OCI-LY3 (cell line): ENCODE results near the gene GANAB.
"Not testable (repeated sequence)": the region's sequence is repeated elsewhere in the genome, so short reads cannot be mapped to it uniquely, and the experiment has no call there.

Source experiments
- H2AFZ ChIP-seq: fragments of 200-600, 300-600 bp; shearing (Covaris generic); 2 replicates; pipeline ENCODE4 v1.6.0; 2014; ENCODE audit warnings: antibody characterized with exemption, low read depth, low read length
- H3K27ac ChIP-seq: fragments of 200-600, 300-600 bp; sonication (generic); 2 replicates; pipeline ENCODE4 v1.5.1; 2014; ENCODE audit warnings: mild to moderate bottlenecking, low read length, moderate library complexity, mixed read lengths
- H3K27me3 ChIP-seq: fragments of 200-600, 300-600 bp; sonication (generic); 2 replicates; pipeline ENCODE4 v1.6.1; 2014; ENCODE audit warnings: low read depth, low read length, mixed read lengths
- H3K36me3 ChIP-seq: fragments of 200-600, 300-600 bp; sonication (generic); replicated peaks from 2 replicates; pipeline ENCODE3; 2014; ENCODE audit warnings: low read depth, low read length, mixed read lengths
- H3K4me1 ChIP-seq: fragments of 300-600, 200-600 bp; sonication (generic); 2 replicates; pipeline ENCODE4 v1.6.1; 2014; ENCODE audit warnings: low read length, mixed read lengths
- H3K4me2 ChIP-seq: fragments of 200-600, 300-600 bp; sonication (generic); 2 replicates; pipeline ENCODE4 v1.6.1; 2014; ENCODE audit warnings: low read length, mixed read lengths
- H3K4me3 ChIP-seq: fragments of 300-600, 200-600 bp; sonication (generic); 2 replicates; pipeline ENCODE4 v1.5.1; 2014; ENCODE audit warnings: antibody characterized with exemption, mild to moderate bottlenecking, low read length, moderate library complexity
- H3K79me2 ChIP-seq: fragments of 300-600, 200-600 bp; shearing (Covaris generic); 2 replicates; pipeline ENCODE4 v1.6.1; 2014; ENCODE audit warnings: mild to moderate bottlenecking, low read length, mixed read lengths
- H3K9ac ChIP-seq: fragments of 300-600, 200-600 bp; shearing (Covaris generic); 2 replicates; pipeline ENCODE4 v1.6.0; 2014; ENCODE audit warnings: mild to moderate bottlenecking, low read length, moderate library complexity
- H3K9me3 ChIP-seq: fragments of 200-600, 300-600 bp; shearing (Covaris generic); 2 replicates; pipeline ENCODE4 v1.6.1; 2014; ENCODE audit warnings: low read length, mixed read lengths; ENCODE audit not compliant: insufficient read depth
- H4K20me1 ChIP-seq: fragments of 200-600, 300-600 bp; sonication (generic); 2 replicates; pipeline ENCODE4 v1.6.1; 2016; ENCODE audit warnings: low read length, mixed read lengths; ENCODE audit not compliant: insufficient read depth
- EZH2phosphoT487 ChIP-seq: fragments of 200-600 bp; shearing (Covaris generic); IDR thresholded peaks from 2 replicates; pipeline ENCODE4 v1.6.1; 2018; ENCODE audit warnings: antibody characterized with exemption, mixed run types, low read depth
- TF ChIP-seq, protein P1 (sequence below): fragments of 200-600, 300-600 bp; sonication (generic); IDR thresholded peaks from 2 replicates; pipeline ENCODE4 v1.5.1; 2014; ENCODE audit warnings: antibody characterized with exemption, low read length, low read depth

GANAB gene

DNA sequence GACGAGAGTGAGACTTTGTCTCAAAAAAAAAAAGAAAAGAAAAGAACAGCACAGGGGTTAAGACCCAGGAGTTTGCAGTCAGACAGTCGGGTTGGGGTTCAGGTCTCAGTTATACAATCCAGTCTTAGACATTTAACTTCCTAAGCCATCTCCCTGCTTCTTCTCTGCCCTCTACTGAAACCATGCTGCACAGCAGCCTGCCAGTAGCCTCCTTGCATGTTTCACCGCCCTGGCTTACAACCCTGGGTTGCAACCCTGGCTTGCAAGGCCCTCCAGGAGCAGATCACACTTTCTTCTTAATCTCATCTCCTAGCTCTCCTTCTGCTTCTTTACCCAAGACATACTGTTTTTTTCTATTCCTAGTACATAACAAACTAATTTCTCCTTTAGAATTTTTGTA, 18.7 kb downstream of the GANAB start:
- no peak overlapping the region for H3K27ac ChIP-seq

DNA sequence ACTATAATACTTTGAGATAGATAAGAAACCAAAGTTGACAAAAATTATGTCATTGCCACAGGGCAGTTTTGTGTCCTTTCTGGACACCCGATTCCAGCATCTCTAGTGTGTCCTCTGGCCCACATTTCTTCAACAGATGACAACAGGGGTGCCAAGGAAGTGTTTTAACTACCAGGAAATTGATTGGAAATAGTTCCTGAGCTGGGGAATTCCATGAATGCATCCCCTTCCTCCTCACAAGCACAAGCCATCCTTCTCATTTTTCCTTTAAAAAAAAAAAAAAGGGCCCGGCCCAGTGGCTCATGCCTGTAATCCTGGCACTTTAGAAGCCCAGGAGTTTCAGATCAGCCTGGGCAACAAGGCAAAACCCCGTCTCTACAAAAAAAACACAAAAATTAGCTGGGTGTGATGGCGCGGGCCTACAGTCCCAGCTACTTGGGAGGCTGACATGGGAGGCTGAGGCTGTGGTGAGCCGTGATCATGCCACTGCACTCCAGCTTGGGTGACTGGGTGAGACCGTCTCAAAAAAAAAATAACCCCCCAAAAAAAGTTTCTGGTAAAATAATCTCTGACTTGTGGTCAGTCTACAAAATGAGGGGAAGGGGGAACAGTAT, 23.8 kb downstream of the GANAB start:
- H3K4me3 ChIP-seq: peak overlapping the region; percentile 83
- TF ChIP-seq, protein P1, sequence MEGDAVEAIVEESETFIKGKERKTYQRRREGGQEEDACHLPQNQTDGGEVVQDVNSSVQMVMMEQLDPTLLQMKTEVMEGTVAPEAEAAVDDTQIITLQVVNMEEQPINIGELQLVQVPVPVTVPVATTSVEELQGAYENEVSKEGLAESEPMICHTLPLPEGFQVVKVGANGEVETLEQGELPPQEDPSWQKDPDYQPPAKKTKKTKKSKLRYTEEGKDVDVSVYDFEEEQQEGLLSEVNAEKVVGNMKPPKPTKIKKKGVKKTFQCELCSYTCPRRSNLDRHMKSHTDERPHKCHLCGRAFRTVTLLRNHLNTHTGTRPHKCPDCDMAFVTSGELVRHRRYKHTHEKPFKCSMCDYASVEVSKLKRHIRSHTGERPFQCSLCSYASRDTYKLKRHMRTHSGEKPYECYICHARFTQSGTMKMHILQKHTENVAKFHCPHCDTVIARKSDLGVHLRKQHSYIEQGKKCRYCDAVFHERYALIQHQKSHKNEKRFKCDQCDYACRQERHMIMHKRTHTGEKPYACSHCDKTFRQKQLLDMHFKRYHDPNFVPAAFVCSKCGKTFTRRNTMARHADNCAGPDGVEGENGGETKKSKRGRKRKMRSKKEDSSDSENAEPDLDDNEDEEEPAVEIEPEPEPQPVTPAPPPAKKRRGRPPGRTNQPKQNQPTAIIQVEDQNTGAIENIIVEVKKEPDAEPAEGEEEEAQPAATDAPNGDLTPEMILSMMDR: no peak
- no peak for TF ChIP-seq EZH2phosphoT487
- H3K4me2 ChIP-seq: peak overlapping the region; percentile 100
- H3K27me3 ChIP-seq: no peaks in the 10 kb centered on the region
- H3K9me3 ChIP-seq: no peaks in the 10 kb centered on the region
- peaks cover 14% of the 10 kb centered on the region for H3K4me1 ChIP-seq
- H3K27ac ChIP-seq: peak overlapping the region; percentile 77
- H3K36me3 ChIP-seq: peaks cover 35% of the 10 kb centered on the region
- H2AFZ ChIP-seq: peak overlapping the region; percentile 19; the same call in 1 of the 2 replicates
- H3K79me2 ChIP-seq: peaks cover 19% of the 10 kb centered on the region
- H4K20me1 ChIP-seq: no peaks in the 10 kb centered on the region
- peak overlapping the region; percentile 40; the same call in 1 of the 2 replicates for H3K9ac ChIP-seq

More for the DNA sequence above, 18.7 kb downstream of the GANAB start:
- TF ChIP-seq, protein P1: no peak
- TF ChIP-seq EZH2phosphoT487: no peak
- H3K79me2 ChIP-seq: no peaks in the 10 kb centered on the region
- H4K20me1 ChIP-seq: no peaks in the 10 kb centered on the region
- H2AFZ ChIP-seq: no peak overlapping the region
- H3K9ac ChIP-seq: no peak overlapping the region
- H3K27me3 ChIP-seq: no peaks in the 10 kb centered on the region
- no peak overlapping the region for H3K4me3 ChIP-seq
- H3K4me2 ChIP-seq: no peak overlapping the region
- no peaks in the 10 kb centered on the region for H3K9me3 ChIP-seq
- H3K36me3 ChIP-seq: peaks cover 56% of the 10 kb centered on the region
- H3K4me1 ChIP-seq: no peaks in the 10 kb centered on the region

- TF ChIP-seq, protein P1: no peak
- no peak for TF ChIP-seq EZH2phosphoT487
- no peaks in the 10 kb centered on the region for H4K20me1 ChIP-seq
- peaks cover 14% of the 10 kb centered on the region for H3K4me1 ChIP-seq
- no peaks in the 10 kb centered on the region for H3K9me3 ChIP-seq
- peak within 1 kb of the TSS; percentile 83 for H3K4me3 ChIP-seq
- H3K27ac ChIP-seq: peak within 1 kb of the TSS; percentile 77
- H3K36me3 ChIP-seq: peaks cover 31% of the 10 kb centered on the region
- H2AFZ ChIP-seq: peak within 1 kb of the TSS; percentile 19; the same call in 1 of the 2 replicates
- H3K79me2 ChIP-seq: peaks cover 19% of the 10 kb centered on the region
- H3K27me3 ChIP-seq: no peaks in the 10 kb centered on the region
- peak within 1 kb of the TSS; percentile 100 for H3K4me2 ChIP-seq
- peak within 1 kb of the TSS; percentile 87 for H3K9ac ChIP-seq
Measured at GRCh38 chr11:62621567-62622470, 24.6 kb downstream of the GANAB start, which contains the start of gene B3GAT3. TSS of gene B3GAT3 (minus strand) at chr11:62621986. CDS start at chr11:62621947, 39 bp downstream.

- H2AFZ ChIP-seq: peak overlapping the region; percentile 6; the same call in 1 of the 2 replicates
- H3K9me3 ChIP-seq: no peaks in the 10 kb centered on the region
- peak overlapping the region; percentile 83 for H3K4me3 ChIP-seq
- H3K27me3 ChIP-seq: no peaks in the 10 kb centered on the region
- peak overlapping the region; percentile 77 for H3K27ac ChIP-seq
- H3K4me1 ChIP-seq: peaks cover 14% of the 10 kb centered on the region
- no peak for TF ChIP-seq EZH2phosphoT487
- TF ChIP-seq, protein P1: no peak
- peak overlapping the region; percentile 87 for H3K9ac ChIP-seq
- H4K20me1 ChIP-seq: no peaks in the 10 kb centered on the region
- H3K79me2 ChIP-seq: peaks cover 19% of the 10 kb centered on the region
- peak overlapping the region; percentile 100 for H3K4me2 ChIP-seq
- peaks cover 24% of the 10 kb centered on the region for H3K36me3 ChIP-seq
Measured at GRCh38 chr11:62621027-62621566, 25.3 kb downstream of the GANAB start.

- not testable (repeated sequence) for H3K4me2 ChIP-seq, H4K20me1 ChIP-seq, H3K4me1 ChIP-seq, H3K4me3 ChIP-seq, H3K9me3 ChIP-seq, H3K27me3 ChIP-seq, H3K9ac ChIP-seq, H2AFZ ChIP-seq, H3K27ac ChIP-seq
- peaks cover 19% of the 10 kb centered on the region for H3K79me2 ChIP-seq
- peaks cover 19% of the 10 kb centered on the region for H3K36me3 ChIP-seq
Measured at GRCh38 chr11:62616957-62617356, 29.5 kb downstream of the GANAB start.
